ENCODE measurements around the gene KCNAB2.

The KCNAB2 gene

GRCh38 chr1:6051423-6051822, 5.7 kb downstream of the KCNAB2 start:
- Histone ChIP-seq H3K36me3 (ENCODE audit: insufficient read depth, insufficient read length, low read length) (no peaks in the 10 kb centered on the region), H3K4me3 (ENCODE audit: insufficient read length, low read depth) (no peak overlapping the region)

GRCh38 chr1:6052543-6053205, 7.0 kb downstream of the KCNAB2 start:
- DNase-seq (ENCODE audit: low read depth, low spot score): peak; percentile 36
- no peaks in the 10 kb centered on the region for H3K9me3 ChIP-seq (ENCODE audit: insufficient read depth, low read length)
- no peaks in the 10 kb centered on the region for H3K27me3 ChIP-seq (ENCODE audit: insufficient read depth, insufficient read length)
- no peaks in the 10 kb centered on the region for H3K4me1 ChIP-seq (ENCODE audit: insufficient read depth, insufficient read length)
- no peak overlapping the region for H3K4me3 ChIP-seq (ENCODE audit: insufficient read length, low read depth)
- no peak for TF ChIP-seq SUZ12 (IDR thresholded peaks at IDR 0.05; ENCODE audit: extremely low read depth, insufficient read depth, insufficient read length)
- TF ChIP-seq YY1 (IDR thresholded peaks at IDR 0.05; ENCODE audit: insufficient read depth, insufficient read length): no peak
- no peak for TF ChIP-seq ZNF274 (IDR thresholded peaks at IDR 0.05; ENCODE audit: low read depth, low read length)
- H3K36me3 ChIP-seq (ENCODE audit: insufficient read depth, insufficient read length, low read length): no peaks in the 10 kb centered on the region
- H3K9ac ChIP-seq (ENCODE audit: insufficient read length, low read depth): no peak overlapping the region

More at GRCh38 chr1:6051423-6051822, 5.7 kb downstream of the KCNAB2 start:
- Histone ChIP-seq H3K9me3 (ENCODE audit: insufficient read depth, low read length) (no peaks in the 10 kb centered on the region), H3K27me3 (ENCODE audit: insufficient read depth, insufficient read length) (no peaks in the 10 kb centered on the region), H3K9ac (ENCODE audit: insufficient read length, low read depth) (no peak overlapping the region), H3K4me1 (ENCODE audit: insufficient read depth, insufficient read length) (no peaks in the 10 kb centered on the region)
- TF ChIP-seq SUZ12 (IDR thresholded peaks at IDR 0.05; ENCODE audit: extremely low read depth, insufficient read depth, insufficient read length): no peak
- no peak for TF ChIP-seq ZNF274 (IDR thresholded peaks at IDR 0.05; ENCODE audit: low read depth, low read length)
- no peak for DNase-seq (ENCODE audit: low read depth, low spot score)

- TF ChIP-seq SUZ12 (IDR thresholded peaks at IDR 0.05; ENCODE audit: extremely low read depth, insufficient read depth, insufficient read length) (no peak), YY1 (IDR thresholded peaks at IDR 0.05; ENCODE audit: insufficient read depth, insufficient read length) (no peak), ZNF274 (IDR thresholded peaks at IDR 0.05; ENCODE audit: low read depth, low read length) (no peak)
Observed at GRCh38 chr1:6053206-6053546, 7.5 kb downstream of the KCNAB2 start.

GRCh38 chr1:6054596-6054995, 8.9 kb downstream of the KCNAB2 start:
- Histone ChIP-seq H3K4me3 (ENCODE audit: insufficient read length, low read depth) (no peak overlapping the region), H3K27me3 (ENCODE audit: insufficient read depth, insufficient read length) (no peaks in the 10 kb centered on the region), H3K36me3 (ENCODE audit: insufficient read depth, insufficient read length, low read length) (no peaks in the 10 kb centered on the region), H3K9ac (ENCODE audit: insufficient read length, low read depth) (no peak overlapping the region), H3K4me1 (ENCODE audit: insufficient read depth, insufficient read length) (no peaks in the 10 kb centered on the region), H3K9me3 (ENCODE audit: insufficient read depth, low read length) (no peaks in the 10 kb centered on the region)
- TF ChIP-seq YY1 (IDR thresholded peaks at IDR 0.05; ENCODE audit: insufficient read depth, insufficient read length) (no peak), SUZ12 (IDR thresholded peaks at IDR 0.05; ENCODE audit: extremely low read depth, insufficient read depth, insufficient read length) (no peak), ZNF274 (IDR thresholded peaks at IDR 0.05; ENCODE audit: low read depth, low read length) (no peak)
- DNase-seq (ENCODE audit: low read depth, low spot score): no peak

More at GRCh38 chr1:6053206-6053546, 7.5 kb downstream of the KCNAB2 start:
- Histone ChIP-seq H3K9ac (ENCODE audit: insufficient read length, low read depth) (no peak overlapping the region), H3K27me3 (ENCODE audit: insufficient read depth, insufficient read length) (no peaks in the 10 kb centered on the region), H3K4me3 (ENCODE audit: insufficient read length, low read depth) (no peak overlapping the region), H3K4me1 (ENCODE audit: insufficient read depth, insufficient read length) (no peaks in the 10 kb centered on the region), H3K36me3 (ENCODE audit: insufficient read depth, insufficient read length, low read length) (no peaks in the 10 kb centered on the region), H3K9me3 (ENCODE audit: insufficient read depth, low read length) (no peaks in the 10 kb centered on the region)
- DNase-seq (ENCODE audit: low read depth, low spot score): no peak

GRCh38 chr1:6056572-6056948, 10.9 kb downstream of the KCNAB2 start:
- Histone ChIP-seq H3K9ac (ENCODE audit: insufficient read length, low read depth) (no peak overlapping the region), H3K9me3 (ENCODE audit: insufficient read depth, low read length) (no peaks in the 10 kb centered on the region), H3K27me3 (ENCODE audit: insufficient read depth, insufficient read length) (no peaks in the 10 kb centered on the region), H3K4me1 (ENCODE audit: insufficient read depth, insufficient read length) (no peaks in the 10 kb centered on the region), H3K36me3 (ENCODE audit: insufficient read depth, insufficient read length, low read length) (no peaks in the 10 kb centered on the region), H3K4me3 (ENCODE audit: insufficient read length, low read depth) (no peak overlapping the region)
- no peak for DNase-seq (ENCODE audit: low read depth, low spot score)
- TF ChIP-seq ZNF274 (IDR thresholded peaks at IDR 0.05; ENCODE audit: low read depth, low read length) (no peak), SUZ12 (IDR thresholded peaks at IDR 0.05; ENCODE audit: extremely low read depth, insufficient read depth, insufficient read length) (no peak), YY1 (IDR thresholded peaks at IDR 0.05; ENCODE audit: insufficient read depth, insufficient read length) (no peak)

GRCh38 chr1:6057170-6057845, 11.6 kb downstream of the KCNAB2 start:
- no peak for DNase-seq (ENCODE audit: low read depth, low spot score)
- no peaks in the 10 kb centered on the region for H3K4me1 ChIP-seq (ENCODE audit: insufficient read depth, insufficient read length)
- TF ChIP-seq ZNF274 (IDR thresholded peaks at IDR 0.05; ENCODE audit: low read depth, low read length): no peak

GRCh38 chr1:6059866-6060265, 14.2 kb downstream of the KCNAB2 start:
- Histone ChIP-seq H3K4me1 (ENCODE audit: insufficient read depth, insufficient read length) (no peaks in the 10 kb centered on the region), H3K9me3 (ENCODE audit: insufficient read depth, low read length) (no peaks in the 10 kb centered on the region), H3K27me3 (ENCODE audit: insufficient read depth, insufficient read length) (no peaks in the 10 kb centered on the region), H3K36me3 (ENCODE audit: insufficient read depth, insufficient read length, low read length) (no peaks in the 10 kb centered on the region), H3K4me3 (ENCODE audit: insufficient read length, low read depth) (no peak overlapping the region), H3K9ac (ENCODE audit: insufficient read length, low read depth) (no peak overlapping the region)
- DNase-seq (ENCODE audit: low read depth, low spot score): no peak
- no peak for TF ChIP-seq ZNF274 (IDR thresholded peaks at IDR 0.05; ENCODE audit: low read depth, low read length)
- TF ChIP-seq SUZ12 (IDR thresholded peaks at IDR 0.05; ENCODE audit: extremely low read depth, insufficient read depth, insufficient read length): no peak
- TF ChIP-seq YY1 (IDR thresholded peaks at IDR 0.05; ENCODE audit: insufficient read depth, insufficient read length): no peak

More at GRCh38 chr1:6057170-6057845, 11.6 kb downstream of the KCNAB2 start:
- Histone ChIP-seq H3K36me3 (ENCODE audit: insufficient read depth, insufficient read length, low read length) (no peaks in the 10 kb centered on the region), H3K9ac (ENCODE audit: insufficient read length, low read depth) (no peak overlapping the region), H3K4me3 (ENCODE audit: insufficient read length, low read depth) (no peak overlapping the region), H3K9me3 (ENCODE audit: insufficient read depth, low read length) (no peaks in the 10 kb centered on the region), H3K27me3 (ENCODE audit: insufficient read depth, insufficient read length) (no peaks in the 10 kb centered on the region)
